Glomerular endothelial cell (primary cell): ENCODE results near the gene BMP6. TPM values are rescaled to one million over a fixed set of nuclear protein-coding genes. Genes with fewer than 3 reads are reported as not detected.
"Not testable (repeated sequence)": the region's sequence is repeated elsewhere in the genome, so short reads cannot be mapped to it uniquely, and the experiment has no call there.

Experiments
- DNase-seq: peaks from one replicate; pipeline ENCODE4 v3.0.0-alpha.2; 2011; ENCODE audit warnings: low read depth, low spot score; ENCODE audit errors: extremely low read depth
- total RNA-seq: library from RNA; depleted of rRNA; stranded (reverse); fragments of >200 nt; gene quantifications from 2 replicates; pipeline ENCODE4 v1.2.3, GENCODE V29; 2015

The BMP6 gene
- total RNA-seq, 1 donor from 2014 or later, result 150 TPM

DNA sequence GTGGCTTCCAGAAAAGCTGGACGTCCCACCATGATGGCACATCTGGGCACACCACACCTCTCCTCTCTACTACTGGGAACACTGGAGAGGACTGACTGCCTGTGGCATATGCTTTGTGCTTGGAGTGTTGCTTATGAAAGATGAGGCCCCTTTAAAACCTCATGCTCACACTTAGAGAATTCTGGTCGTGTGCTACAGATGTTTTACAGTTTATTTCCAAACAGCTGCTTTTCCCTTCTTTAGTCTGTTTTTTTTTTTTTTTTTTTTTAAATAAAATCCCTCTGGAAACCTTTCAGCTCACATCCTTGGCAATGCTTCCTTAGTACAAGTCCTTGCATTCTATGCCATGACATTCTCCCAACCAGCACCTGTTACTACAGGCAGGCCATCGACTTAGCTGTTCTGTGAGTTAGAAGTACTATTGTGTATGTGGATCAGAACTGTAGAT lies 60.3 kb downstream of the BMP6 start:
- DNase-seq, result no peak

DNA sequence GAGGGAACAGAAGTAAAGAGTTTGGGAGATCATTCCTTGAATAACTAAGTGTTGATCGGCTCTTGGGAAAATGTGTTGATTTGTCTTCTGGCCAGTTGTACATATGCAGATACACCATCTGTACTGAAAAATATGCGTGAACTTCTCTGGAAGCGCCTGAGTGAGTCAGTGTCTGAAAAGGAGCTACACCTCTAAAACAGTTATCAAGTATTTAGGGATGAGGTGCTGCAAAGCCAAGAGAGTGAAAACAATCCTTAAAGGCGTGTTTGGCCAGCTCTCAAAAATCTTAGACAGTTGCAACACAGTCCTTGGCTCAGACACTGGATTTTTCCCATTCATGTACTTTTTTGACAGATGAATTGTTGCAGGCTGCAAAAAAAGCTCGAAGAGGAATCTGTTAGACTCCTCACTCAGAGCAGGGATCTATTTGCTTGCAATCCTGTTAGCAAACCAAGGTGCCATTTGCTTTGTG lies 61.3 kb downstream of the BMP6 start:
- DNase-seq, result no peak

DNA sequence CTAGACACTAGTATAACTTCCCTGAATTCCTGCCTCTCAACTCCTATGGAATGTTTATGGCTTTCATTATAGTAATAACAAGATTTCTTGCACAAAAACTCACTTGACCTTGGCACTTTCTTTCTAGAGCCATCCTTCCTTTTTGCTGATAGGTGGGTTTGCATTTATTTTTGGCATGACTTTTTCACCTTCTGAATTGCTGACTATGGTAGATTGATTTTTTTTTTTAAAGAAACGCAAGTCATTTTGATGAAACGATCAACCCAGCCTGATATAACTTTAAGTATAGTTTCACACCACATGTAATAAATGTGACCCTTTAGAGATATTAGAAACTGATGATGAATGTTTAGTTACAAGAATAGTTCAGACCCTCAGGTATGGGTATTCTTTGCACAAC lies 61.8 kb downstream of the BMP6 start:
- DNase-seq, result no peak

DNA sequence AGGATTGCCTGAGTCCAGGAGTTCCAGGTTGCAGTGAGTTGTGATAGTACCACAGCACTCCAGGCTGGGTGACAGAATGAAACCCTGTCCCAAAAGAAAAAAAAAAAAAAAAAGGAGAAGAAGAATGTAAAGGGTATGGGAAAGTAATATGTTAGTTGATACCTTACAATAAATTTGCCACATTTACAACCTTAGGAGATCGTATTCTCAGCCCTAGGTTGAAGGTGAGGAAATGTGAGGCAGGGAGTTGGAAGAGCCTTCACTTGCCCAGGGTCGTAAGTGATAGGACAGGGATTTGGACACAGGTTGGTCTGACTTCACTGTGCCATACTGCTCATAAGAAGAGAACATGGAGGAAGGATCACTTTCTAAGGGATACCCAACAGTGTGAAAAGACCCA lies 68.6 kb downstream of the BMP6 start:
- no peak for DNase-seq

DNA sequence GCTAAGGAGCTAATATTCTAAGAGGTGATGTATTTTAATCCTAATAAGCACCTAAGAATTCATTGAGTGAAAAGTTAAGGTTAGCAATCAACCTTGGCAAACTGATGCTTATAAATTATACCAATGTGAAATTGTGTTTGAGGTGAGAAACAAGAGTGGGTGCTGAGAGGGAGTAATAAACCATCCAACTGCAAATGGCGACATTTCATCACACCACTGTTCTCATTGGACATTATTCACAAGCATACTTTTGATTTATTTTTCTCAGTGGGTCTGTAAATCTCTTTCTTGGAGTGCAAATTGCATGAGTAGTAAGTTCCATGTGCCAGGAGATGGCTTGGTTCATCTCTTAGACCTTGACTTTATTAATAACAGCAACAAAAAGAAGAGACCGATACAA lies 71.5 kb downstream of the BMP6 start:
- no peak for DNase-seq

DNA sequence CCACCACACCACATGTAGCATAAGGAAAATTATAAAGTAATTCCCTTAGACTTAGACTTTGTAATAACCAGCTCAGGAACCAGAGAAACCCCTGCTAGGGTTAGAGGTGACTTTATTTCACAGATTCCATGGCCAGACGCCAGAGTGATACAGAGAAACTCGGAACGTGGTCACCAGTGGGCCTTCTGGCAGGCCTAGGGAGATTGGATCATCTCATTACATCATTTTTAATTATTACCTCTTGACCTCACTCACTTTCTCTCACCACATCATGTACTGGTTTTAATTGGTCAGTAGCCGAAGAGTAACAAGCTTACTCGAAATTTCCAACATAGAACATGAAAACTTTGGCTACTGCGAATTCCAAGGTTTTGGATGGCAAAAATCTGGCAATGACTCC lies 72.9 kb downstream of the BMP6 start:
- DNase-seq, result no peak

DNA sequence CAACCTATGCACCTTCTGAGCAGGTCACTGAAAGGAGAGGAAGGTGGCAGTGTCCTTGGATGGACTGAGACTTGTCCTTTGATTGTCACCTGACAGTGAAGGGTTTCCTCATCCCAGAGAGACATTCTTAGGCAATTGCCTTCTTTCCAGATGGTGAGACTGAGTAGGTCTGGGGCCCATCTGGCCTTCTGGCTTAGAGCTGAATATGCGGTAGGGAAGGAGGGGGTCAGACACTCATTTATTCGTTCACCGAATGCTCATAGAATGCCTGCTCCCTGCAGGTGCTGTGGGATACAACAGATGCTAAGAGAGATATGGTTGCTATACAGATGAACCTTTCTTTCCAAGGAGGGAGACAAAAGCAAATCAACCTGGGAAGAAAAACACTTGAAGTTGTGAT lies 76.8 kb downstream of the BMP6 start:
- no peak for DNase-seq

DNA sequence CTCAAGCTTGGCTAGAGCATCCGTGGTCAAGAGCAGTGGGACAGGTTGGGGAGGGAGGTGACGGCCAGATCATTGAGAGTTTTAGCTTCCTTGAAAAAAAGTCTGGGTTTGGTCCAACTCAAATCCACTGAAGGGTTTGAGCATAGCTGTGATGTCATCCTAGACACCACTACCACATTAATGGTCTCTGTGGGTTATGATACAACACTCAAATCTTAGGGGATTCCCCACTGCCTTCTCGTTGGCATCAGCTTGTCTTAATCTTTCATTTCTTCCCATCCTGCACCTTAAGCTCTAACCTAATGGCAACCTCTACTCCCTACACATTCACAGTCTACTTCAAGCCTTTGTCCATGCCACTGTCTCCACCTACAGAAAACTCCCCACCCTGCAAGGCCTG lies 77.3 kb downstream of the BMP6 start:
- DNase-seq, result no peak

DNA sequence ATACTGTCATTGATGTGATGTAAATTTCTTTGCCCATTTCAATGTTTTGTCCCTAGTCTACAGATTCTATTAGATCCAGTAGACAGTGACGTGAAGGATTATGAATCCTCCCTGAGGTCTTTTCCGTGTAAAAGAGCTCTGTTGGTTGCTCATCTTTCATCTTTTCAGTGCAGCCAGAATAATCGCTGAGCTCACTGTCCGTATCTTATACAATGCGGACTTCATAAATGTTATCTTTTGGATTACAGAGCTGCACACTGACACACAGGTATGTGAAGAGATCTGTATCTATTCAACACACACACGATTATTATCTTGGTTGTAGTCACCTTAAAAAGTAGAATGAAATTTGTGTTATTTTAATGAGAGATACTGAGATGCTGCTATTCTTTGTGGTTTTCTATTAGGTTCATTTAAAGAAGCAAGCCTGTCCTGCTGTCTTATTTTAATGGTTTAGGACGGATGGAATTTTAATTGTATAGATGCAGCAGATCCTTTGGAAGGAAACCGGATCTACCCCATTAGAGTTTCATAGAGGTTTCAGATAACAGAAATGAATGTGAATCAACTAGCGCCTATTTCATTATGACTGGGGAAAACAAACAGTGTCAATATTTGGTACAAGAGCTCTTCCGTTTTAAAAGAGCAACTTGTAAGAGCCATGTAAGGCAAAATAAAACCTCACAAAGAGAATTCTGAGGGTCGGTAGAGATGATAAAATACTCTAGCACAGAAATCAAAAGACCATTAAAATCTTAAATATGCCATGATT lies 79.4 kb downstream of the BMP6 start:
- DNase-seq, result no peak

DNA sequence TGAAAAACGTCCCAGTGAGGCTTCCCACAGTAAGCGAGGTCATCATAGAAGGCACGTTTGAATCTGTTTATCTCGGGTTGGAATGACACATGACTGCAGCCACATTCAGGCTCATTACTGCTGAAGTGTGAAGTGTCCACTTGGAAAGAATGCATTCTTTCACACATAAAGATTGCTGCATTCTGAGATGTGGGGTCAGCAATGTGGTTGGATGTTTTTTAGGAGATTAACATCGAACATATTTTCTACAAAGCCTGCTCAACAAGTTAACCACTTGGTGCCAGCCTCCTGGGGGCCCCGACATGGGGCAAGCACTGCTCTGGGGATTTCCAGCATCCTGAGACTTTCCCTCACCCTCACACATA lies 79.9 kb downstream of the BMP6 start:
- DNase-seq, result no peak

DNA sequence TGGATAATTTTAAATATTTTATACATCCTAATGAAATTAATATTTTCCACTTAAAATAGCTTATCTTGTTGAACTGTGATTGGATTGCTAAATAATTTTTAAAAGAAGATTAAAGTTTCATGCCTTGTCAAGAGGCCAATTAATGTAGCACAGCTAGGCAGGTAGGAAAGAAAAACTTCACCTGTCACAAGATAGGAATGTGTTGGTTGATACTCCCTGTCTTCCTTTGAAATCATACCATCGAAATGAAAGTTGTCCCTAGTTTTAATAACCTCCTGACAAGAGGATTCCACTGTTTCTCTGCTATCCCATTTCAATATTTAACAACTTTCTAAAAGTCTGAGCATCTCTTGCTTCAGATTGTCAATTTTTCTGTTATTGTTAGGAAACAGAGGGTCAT lies 80.8 kb downstream of the BMP6 start:
- no peak for DNase-seq

DNA sequence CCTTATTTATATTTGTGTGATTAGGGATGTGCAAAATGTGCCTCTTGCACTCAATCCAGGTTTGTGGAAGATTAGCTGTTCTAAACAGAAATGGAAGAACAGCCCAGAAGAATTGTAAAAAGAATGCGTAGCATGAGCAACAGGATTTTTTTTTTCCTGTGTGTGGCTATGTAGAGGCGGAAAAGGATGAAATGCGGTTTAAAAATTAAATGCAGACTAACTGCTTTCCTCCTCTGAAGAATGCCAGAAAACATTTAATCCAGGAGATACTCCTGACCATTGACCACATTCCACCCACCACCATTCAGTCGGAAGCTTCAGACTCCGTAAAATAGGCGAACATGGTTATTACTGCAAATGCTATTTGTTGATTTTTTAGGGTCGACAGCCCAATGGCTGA lies 83.4 kb downstream of the BMP6 start:
- no peak for DNase-seq

DNA sequence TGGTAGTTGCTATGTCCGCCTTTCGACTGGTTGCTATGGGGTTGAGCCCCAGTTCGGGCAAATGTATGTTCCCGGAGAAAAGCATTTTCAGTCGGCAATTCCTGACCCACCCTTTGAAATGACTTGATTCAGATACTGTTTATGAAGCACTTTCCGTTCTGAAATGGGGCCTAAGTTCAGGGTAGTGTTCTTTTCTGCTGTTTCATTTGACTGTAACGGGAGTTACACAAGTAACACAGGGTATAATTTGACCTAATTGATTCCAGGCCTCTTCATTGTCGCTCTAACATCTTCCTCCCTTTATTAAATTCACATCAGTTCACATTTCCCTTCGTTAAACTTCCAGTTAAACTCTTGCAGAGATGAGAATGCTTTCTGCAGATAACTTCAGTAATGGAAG lies 85.5 kb downstream of the BMP6 start:
- DNase-seq, result no peak

DNA sequence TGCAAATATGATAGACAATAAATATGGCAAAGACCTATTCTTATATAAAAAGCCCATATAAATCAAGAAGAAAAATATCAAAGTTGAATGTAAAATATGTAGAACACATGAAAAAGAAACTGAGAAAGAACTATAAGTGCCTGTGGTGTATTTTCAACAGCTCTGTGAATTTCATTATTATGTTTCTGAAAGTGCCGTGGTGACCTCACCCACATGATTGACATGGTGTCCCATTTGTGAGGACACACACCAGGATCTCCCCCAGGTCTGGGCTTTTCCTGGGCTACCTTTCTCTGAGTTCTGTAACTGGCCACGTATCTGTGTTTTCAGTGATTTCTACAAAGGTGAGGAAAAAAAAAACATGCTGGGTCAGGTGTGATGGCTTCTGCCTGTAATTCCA lies 86.7 kb downstream of the BMP6 start:
- no peak for DNase-seq

DNA sequence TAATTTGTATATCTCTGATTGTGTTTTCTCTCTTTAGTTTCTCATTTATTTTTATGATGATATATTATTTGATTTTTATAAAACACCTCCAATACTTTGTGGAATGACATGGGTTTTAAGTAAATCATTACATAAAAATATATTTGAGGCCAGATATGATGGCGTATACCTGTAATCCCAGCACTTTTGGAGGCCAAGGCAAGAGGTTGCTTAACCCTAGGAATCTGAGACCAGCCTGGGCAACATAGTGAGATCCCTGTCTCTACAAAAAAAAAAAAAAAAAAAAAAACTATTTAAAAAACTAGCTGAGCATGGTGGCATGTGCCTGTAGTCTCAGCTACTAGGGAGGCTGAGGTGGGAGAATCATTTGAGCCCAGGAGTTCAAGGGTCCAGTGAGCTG lies 87.3 kb downstream of the BMP6 start:
- no peak for DNase-seq

DNA sequence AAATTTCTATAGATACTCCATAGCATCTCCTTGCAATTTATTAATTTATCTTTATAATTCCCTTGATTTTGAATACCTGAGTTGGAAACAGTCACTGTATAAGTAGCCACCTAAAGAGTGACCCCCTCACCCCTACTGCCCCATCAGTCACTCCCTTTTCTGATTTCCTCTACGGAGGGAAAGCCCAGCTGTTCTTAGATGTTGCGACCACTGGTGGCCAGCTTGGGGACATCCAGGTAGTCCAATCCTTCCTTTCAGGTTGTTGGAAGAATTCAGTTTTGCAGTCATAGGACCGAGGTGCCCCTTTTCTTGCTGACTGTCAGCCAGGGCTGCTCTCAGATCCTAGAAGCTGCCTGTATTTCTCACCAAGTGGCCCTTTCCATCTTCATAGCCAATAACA lies 87.8 kb downstream of the BMP6 start:
- no peak for DNase-seq

DNA sequence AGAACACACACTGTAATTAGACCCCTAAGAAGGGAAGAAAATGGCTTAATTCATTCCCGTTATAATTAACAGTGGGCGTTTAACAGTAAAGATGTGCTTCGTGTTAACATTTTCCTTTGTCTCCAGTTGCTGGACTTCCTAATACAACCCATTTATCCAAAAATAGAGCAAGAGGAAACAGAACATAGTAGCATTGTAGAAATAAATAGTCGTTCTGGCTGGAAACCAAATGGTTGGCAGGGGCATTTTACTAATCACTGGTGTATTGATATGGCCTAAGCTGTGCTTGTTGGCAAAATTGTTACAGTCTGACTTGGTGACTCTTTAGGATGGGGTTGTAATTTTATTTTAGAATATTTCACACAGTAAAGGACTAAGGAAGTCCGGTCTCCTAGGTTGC lies 89.8 kb downstream of the BMP6 start:
- no peak for DNase-seq

DNA sequence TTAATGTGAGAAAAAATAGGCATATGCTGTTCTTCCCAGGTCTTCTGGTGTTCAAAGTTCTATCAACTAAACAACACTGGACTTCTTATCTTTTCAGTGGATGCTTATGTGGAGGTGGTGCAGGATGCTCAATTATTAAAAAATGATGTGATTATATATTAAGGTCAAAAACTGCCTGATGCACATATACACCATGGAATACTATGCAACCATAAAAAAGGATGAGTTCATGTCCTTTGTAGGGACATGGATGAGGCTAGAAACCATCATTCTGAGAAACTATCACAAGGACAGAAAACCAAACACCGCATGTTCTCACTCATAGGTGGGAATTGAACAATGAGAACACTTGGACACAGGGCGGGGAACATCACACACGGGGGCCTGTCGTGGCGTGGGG lies 91.3 kb downstream of the BMP6 start:
- DNase-seq, result not testable (repeated sequence)

DNA sequence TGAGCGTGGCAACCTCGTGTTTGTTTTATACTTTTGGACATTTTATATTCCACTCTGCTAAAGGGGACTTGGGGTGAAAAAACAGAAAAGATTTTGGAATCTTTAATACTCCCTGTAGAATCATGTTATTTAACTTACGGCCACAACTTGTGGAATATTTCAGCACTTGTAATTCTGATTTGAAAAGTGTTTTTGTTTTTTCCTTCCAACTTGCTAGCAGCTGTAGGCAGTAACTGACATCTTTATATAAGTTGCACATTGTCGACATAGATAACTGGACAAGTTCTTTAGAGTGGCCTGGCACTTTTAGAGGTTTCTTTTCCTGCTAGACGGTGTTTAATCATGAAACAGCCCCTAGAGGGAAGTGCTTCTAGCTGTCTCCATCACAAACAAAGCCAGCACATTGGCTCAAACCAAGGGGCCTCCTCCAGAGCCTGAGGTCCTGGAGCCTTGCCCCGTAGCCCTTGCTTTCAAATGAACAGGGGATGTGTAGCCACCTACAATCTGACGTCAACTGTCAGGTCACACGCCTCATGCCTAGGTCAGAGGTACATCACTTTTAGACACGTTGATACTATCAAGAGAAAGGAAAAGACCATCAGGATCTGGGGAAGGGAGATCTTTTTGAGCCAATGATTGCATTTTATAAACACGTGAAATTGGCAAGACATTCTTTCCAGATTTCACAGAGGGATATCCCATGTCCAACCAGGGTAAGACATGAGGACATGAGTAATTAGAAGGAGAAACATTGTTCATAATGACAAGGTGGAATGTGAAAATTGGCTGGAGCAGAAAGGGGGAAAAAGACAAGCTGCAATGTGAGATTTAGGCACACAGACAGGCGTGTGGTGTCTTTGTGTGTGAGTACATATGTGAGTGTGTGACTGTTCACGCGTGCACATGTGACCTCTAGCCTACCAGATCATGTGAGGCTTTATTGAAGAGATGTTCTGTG lies 92.6 kb downstream of the BMP6 start:
- DNase-seq, result no peak

DNA sequence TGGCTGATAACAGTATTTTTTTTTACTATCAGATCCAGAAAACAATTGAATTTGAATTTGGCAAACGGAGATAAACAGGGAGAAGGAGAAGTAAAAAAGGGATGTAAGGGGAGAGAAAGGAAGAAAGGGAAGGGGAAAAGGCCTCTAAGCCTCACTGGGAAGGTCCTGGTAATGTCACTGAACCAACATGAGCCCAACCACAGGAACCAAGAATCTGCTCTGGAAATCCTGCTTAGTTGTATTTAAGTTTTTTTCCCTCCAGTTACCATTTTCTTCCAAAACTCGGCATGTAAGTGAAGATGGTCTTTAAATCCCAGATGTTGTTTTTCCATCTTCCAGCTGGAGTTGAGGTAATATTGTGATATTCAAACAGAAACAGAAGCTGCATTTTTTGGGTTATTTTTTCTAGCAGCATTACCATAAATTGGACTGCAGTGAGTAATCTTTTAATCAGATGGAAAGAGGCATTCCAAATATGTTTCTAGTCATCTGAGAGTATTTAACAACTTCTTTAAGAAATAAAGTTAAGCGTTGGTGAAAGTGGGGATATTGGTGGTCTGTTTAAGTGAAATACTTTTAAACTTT lies 93.6 kb downstream of the BMP6 start:
- DNase-seq, result no peak

DNA sequence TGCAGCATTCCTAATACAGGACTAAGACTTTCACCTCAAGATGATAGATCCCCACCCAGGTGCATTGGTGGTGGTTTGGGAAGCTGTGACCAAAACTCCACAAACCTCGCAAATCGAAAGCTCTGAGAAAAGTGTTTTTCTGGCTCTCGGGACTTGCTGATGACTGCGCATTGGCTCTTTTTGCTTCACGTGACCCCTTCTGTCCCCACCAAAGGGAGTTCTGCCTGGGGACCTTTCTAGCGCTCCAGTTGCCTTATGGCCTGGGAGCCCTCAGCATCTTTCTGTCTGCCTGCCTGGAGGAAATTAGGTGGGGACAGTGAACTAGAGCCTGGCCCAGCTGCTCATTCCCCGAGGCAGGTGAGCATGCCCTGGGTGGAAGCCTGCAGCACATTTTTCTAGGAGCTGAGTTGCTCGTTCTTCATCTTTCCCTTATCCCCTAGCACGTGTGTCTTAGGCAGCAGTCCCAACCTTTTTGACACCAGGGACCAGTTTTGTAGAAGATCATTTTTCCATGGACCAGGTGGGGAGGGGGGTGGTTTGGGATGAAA lies 94.5 kb downstream of the BMP6 start:
- DNase-seq, result no peak
